ENCODE results near the gene ZNF215.

Gene ZNF215

DNA sequence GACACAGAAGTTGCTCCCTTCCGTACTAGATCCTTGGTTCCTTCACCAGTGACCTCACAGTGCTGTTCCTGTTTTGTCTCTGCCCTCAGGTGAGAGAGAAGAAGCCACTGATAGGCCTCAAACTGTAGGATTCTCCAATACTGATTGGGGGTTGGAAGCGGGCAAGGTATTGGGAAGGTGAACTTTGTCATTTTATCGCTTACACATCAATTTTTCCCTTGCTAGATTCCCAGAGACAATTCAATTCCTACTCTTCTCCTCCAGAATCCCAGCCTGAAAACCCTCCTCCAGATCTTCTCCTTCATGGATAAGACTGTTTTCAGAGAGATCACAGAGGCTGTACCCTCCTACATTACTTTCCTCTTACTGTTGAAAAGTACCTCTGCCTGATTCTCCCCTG lies 14.8 kb upstream of the ZNF215 start:
- no peak overlapping the region for H3K27ac ChIP-seq
- intact Hi-C loops (cut with DNase I; ENCODE audit: low total_unique reads) = no loop called here
- no peaks in the 10 kb centered on the region for H3K27me3 ChIP-seq
- no peak for DNase-seq
- H3K36me3 ChIP-seq = no peaks in the 10 kb centered on the region
- H3K9me3 ChIP-seq = no peaks in the 10 kb centered on the region
- H3K4me1 ChIP-seq = no peaks in the 10 kb centered on the region
- H3K4me3 ChIP-seq = no peak overlapping the region
- TF ChIP-seq, protein P1, sequence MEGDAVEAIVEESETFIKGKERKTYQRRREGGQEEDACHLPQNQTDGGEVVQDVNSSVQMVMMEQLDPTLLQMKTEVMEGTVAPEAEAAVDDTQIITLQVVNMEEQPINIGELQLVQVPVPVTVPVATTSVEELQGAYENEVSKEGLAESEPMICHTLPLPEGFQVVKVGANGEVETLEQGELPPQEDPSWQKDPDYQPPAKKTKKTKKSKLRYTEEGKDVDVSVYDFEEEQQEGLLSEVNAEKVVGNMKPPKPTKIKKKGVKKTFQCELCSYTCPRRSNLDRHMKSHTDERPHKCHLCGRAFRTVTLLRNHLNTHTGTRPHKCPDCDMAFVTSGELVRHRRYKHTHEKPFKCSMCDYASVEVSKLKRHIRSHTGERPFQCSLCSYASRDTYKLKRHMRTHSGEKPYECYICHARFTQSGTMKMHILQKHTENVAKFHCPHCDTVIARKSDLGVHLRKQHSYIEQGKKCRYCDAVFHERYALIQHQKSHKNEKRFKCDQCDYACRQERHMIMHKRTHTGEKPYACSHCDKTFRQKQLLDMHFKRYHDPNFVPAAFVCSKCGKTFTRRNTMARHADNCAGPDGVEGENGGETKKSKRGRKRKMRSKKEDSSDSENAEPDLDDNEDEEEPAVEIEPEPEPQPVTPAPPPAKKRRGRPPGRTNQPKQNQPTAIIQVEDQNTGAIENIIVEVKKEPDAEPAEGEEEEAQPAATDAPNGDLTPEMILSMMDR (IDR thresholded peaks at IDR 0.05) = no peak

DNA sequence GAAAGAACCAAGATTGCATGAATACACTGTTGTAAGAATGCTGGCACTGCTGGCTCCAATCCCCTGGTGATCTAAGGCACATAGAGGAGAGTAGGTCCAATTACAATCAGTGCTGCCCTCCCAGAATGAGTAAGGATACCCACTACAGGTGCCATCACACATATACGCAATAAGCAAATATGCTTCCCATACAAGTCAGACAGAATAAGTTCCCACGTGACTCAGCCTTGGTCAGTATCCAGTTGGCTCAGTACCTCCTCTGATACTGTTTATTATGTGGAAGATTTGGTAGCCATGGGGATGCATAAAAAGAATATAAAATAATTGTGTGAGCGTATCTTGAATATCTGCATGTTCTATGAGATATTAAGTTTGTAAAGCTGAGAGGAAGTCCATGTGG lies 14.3 kb upstream of the ZNF215 start:
- no peak overlapping the region for H3K27ac ChIP-seq
- H3K36me3 ChIP-seq = no peaks in the 10 kb centered on the region
- H3K4me1 ChIP-seq = no peaks in the 10 kb centered on the region
- H3K9me3 ChIP-seq = no peaks in the 10 kb centered on the region
- intact Hi-C loops (cut with DNase I; ENCODE audit: low total_unique reads) = no loop called here
- TF ChIP-seq, protein P1 (IDR thresholded peaks at IDR 0.05) = no peak
- no peak overlapping the region for H3K4me3 ChIP-seq
- no peak for DNase-seq
- no peaks in the 10 kb centered on the region for H3K27me3 ChIP-seq

DNA sequence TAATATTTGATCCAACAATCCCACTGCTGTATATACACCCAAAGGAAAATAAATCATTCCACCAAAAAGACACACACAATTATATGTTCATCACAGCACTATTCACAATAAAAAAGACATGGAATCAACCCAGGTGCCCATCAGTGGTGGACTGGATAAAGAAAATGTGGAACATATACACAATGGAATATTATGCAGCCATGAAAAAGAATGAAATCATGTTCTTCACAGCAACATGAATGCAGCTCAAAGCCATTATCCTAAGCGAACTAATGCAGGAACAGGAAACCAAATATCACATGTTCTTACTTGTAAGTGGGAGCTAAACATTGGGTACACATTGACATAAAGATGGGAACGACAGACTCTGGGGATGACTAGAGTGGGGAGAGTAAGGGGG lies 6.5 kb upstream of the ZNF215 start:
- Histone ChIP-seq H3K36me3 (no peaks in the 10 kb centered on the region), H3K4me1 (no peaks in the 10 kb centered on the region), H3K9me3 (no peaks in the 10 kb centered on the region), H3K27me3 (no peaks in the 10 kb centered on the region), H3K27ac (no peak overlapping the region), H3K4me3 (no peak overlapping the region)
- intact Hi-C loops (cut with DNase I; ENCODE audit: low total_unique reads) = no loop called here
- DNase-seq = no peak
- TF ChIP-seq, protein P1 (IDR thresholded peaks at IDR 0.05) = no peak

DNA sequence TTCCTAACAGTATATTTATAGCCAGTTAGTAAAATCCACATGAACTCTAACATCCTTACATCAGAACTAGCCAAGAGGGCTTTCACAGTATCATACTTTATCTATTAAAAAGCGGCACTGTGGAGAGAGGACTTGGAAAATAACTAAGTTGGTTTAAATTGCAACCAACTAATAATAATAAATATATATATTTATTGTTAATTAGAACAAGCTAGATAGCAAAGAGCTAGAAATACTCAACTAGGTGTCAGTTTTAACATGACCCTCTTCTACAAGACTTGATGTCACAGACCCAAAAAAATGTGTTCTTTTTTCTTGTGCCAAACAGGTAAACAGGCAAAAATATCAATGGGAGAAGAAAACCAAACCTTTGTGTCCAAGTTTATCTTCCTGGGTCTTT lies 5.5 kb upstream of the ZNF215 start, which contains the start of gene OR2D3:
TSS of gene OR2D3 (plus strand) at position 301 of the 400 bp plus-strand sequence. CDS start at position 301, 0 bp downstream.
- intact Hi-C loops (cut with DNase I; ENCODE audit: low total_unique reads) = no loop called here
- DNase-seq = no peak
- Histone ChIP-seq H3K4me3 (no peak within 1 kb of the TSS), H3K9me3 (no peaks in the 10 kb centered on the region), H3K27me3 (no peaks in the 10 kb centered on the region), H3K4me1 (peaks cover 0 to under 1% (median 0%) of the 10 kb centered on the region in 4 donors), H3K36me3 (no peaks in the 10 kb centered on the region), H3K27ac (no peak within 1 kb of the TSS)
- TF ChIP-seq, protein P1 (IDR thresholded peaks at IDR 0.05) = no peak

DNA sequence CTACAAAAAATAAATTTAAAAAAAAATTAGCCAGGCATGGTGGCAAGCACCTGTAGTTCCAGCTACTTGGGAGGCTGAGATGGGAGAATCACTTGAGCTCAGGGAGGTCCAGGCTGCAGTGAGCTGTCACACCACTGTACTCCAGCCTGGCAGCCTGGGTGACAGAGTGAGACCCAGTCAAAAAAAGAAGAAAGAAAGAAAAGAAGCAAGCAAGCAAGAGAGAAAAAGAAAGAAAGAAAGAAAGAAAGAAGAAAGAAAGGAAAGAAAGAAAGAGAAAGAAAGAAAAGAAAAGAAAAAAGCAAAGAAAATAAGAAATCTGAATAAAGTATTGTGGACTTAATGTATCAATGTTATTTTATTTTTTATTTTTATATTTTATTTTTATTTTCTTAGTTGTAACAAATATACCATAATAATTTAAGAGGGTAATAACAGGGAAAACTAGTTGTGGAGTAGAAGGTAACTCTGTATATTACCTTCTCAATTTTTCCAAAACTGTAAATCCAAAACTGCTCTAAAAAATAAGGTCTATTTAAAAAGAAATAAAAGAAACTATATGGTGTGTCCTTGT lies 1.1 kb upstream of the ZNF215 start:
- Histone ChIP-seq H3K27ac (no peak overlapping the region), H3K4me3 (no peak overlapping the region), H3K27me3 (no peaks in the 10 kb centered on the region), H3K9me3 (no peaks in the 10 kb centered on the region), H3K4me1 (peaks cover 0 to 16% (median 5%) of the 10 kb centered on the region in 4 donors), H3K36me3 (no peaks in the 10 kb centered on the region)
- no peak for DNase-seq
- TF ChIP-seq, protein P1 (IDR thresholded peaks at IDR 0.05) = no peak
- intact Hi-C loops (cut with DNase I; ENCODE audit: low total_unique reads) = no loop called here
